H1 (cell line): ENCODE data around the gene CEP350. TPM values are rescaled to one million over a fixed set of nuclear protein-coding genes. Genes with fewer than 3 reads are reported as not detected.

ENCODE experiments used
- CTCF ChIA-PET: fragments of 300-600 bp; sonication (Branson Sonifier 250); formaldehyde crosslinking; loops from one replicate; lab custom pipeline; 2021; ENCODE audit not compliant: partially characterized antibody; lab: Charles Lee
- POLR2A ChIA-PET: fragments of 300-600 bp; sonication (Branson Sonifier 250); formaldehyde crosslinking; loops from one replicate; lab custom pipeline; 2021; ENCODE audit warnings: inconsistent platforms; ENCODE audit not compliant: partially characterized antibody; lab: Charles Lee
- DNase-seq, 2 experiments: peaks; one replicate each; pipeline versions ENCODE4 v3.0.0 to v3.0.0-alpha.2; 2010 to 2022; ENCODE audit warnings: low spot score in 2 of 2, low read depth in 1 of 2, mixed read lengths in 1 of 2
- FAIRE-seq: peaks from 2 replicates; lab custom pipeline; 2011; peaks lifted over from hg19 to GRCh38; lab: Jason Lieb, UNC
- H2AFZ ChIP-seq: 2 replicates; pipeline ENCODE4 v1.8.1; 2012; ENCODE audit warnings: low read length, inconsistent platforms
- H2AK5ac ChIP-seq: 2 replicates; pipeline ENCODE4 v1.6.1; 2013; ENCODE audit warnings: low read depth, low read length
- H2BK120ac ChIP-seq: replicated peaks from 2 replicates; pipeline ENCODE3; 2013; ENCODE audit warnings: low read depth, low read length, inconsistent platforms
- H2BK12ac ChIP-seq: 2 replicates; pipeline ENCODE4 v1.6.1; 2013; ENCODE audit warnings: low read depth, low read length
- H2BK15ac ChIP-seq: 2 replicates; pipeline ENCODE4 v1.6.1; 2013; ENCODE audit warnings: low read length
- H2BK20ac ChIP-seq: 2 replicates; pipeline ENCODE4 v1.6.1; 2013; ENCODE audit warnings: low read length
- H2BK5ac ChIP-seq: 2 replicates; pipeline ENCODE4 v1.6.1; 2013; ENCODE audit warnings: low read depth, low read length
- H3K14ac ChIP-seq: 2 replicates; pipeline ENCODE4 v1.6.1; 2013; ENCODE audit warnings: inconsistent platforms; ENCODE audit not compliant: insufficient read length
- H3K18ac ChIP-seq: 2 replicates; pipeline ENCODE4 v1.6.1; 2013; ENCODE audit warnings: low read length; ENCODE audit errors: extremely low read depth
- H3K23ac ChIP-seq: 2 replicates; pipeline ENCODE4 v1.6.1; 2013; ENCODE audit warnings: inconsistent platforms; ENCODE audit not compliant: insufficient read length
- H3K23me2 ChIP-seq: 2 replicates; pipeline ENCODE4 v1.6.1; 2013; ENCODE audit warnings: low read depth, low read length
- H3K27ac ChIP-seq: 2 replicates; pipeline ENCODE4 v1.6.1; 2011; ENCODE audit warnings: low read depth, low read length, inconsistent platforms
- H3K27me3 ChIP-seq, 4 experiments: replicated peaks in 1 of 4; 1 replicate in 1 of 4; 2 replicates in 3 of 4; pipeline versions ENCODE4 v1.6.1 to v1.8.1; 2011 to 2013; ENCODE audit warnings: low read length in 3 of 4, mild to moderate bottlenecking in 3 of 4, inconsistent platforms in 2 of 4, mixed read lengths in 2 of 4, moderate library complexity in 1 of 4; ENCODE audit not compliant: control insufficient read depth in 3 of 4, insufficient read depth in 3 of 4; ENCODE audit errors: extremely low read depth in 1 of 4
- H3K36me3 ChIP-seq, 4 experiments: 2 replicates each; pipeline versions ENCODE4 v1.6.1 to v1.8.1; 2011 to 2013; ENCODE audit warnings: mild to moderate bottlenecking in 4 of 4, low read length in 3 of 4, moderate library complexity in 2 of 4, control low read depth in 1 of 4, inconsistent platforms in 1 of 4; ENCODE audit not compliant: insufficient read depth in 4 of 4, control insufficient read depth in 2 of 4
- H3K4ac ChIP-seq: replicated peaks from 2 replicates; pipeline ENCODE3; 2013; ENCODE audit warnings: low read length, low read depth, mixed read lengths, inconsistent platforms; ENCODE audit not compliant: insufficient read length
- H3K4me1 ChIP-seq, 4 experiments: replicated peaks in 1 of 4; 1 replicate in 1 of 4; 2 replicates in 3 of 4; pipeline versions ENCODE4 v1.6.1 to v1.8.1; 2011 to 2013; ENCODE audit warnings: low read length in 3 of 4, inconsistent platforms in 2 of 4, mixed read lengths in 1 of 4; ENCODE audit not compliant: insufficient read depth in 4 of 4, control insufficient read depth in 3 of 4
- H3K4me2 ChIP-seq, 2 experiments: 2 replicates each; pipeline versions ENCODE4 v1.6.1 to v1.8.1; 2011 to 2013; ENCODE audit warnings: low read depth in 2 of 2, low read length in 2 of 2, control low read depth in 1 of 2, inconsistent platforms in 1 of 2, mild to moderate bottlenecking in 1 of 2; ENCODE audit not compliant: insufficient read depth in 1 of 2
- H3K4me3 ChIP-seq, 4 experiments: fragments of 200-600, 300-600 bp in 1 of 4; sonication (generic), shearing (Covaris generic), sonication (Bioruptor Twin) in 1 of 4; 2 replicates each; pipeline versions ENCODE4 v1.5.1 to v1.8.1; 2011 to 2016; ENCODE audit warnings: low read length in 4 of 4, low read depth in 3 of 4, control low read depth in 2 of 4, inconsistent platforms in 2 of 4, mild to moderate bottlenecking in 2 of 4, mixed read lengths in 1 of 4, moderate library complexity in 1 of 4; ENCODE audit not compliant: insufficient read depth in 2 of 4; ENCODE audit errors: extremely low read depth in 1 of 4
- H3K56ac ChIP-seq: replicated peaks from 2 replicates; pipeline ENCODE3; 2013; ENCODE audit warnings: low read depth, mild to moderate bottlenecking, mixed read lengths, low read length, inconsistent platforms; ENCODE audit not compliant: insufficient read length
- H3K79me1 ChIP-seq: 2 replicates; pipeline ENCODE4 v1.6.1; 2013; ENCODE audit warnings: low read depth, low read length, control low read depth
- H3K79me2 ChIP-seq, 2 experiments: 2 replicates each; pipeline versions ENCODE4 v1.6.1 to v1.8.1; 2012 to 2013; ENCODE audit warnings: low read length in 2 of 2, mild to moderate bottlenecking in 2 of 2, inconsistent platforms in 1 of 2; ENCODE audit not compliant: insufficient read depth in 2 of 2, control insufficient read depth in 1 of 2
- H3K9ac ChIP-seq, 4 experiments: replicated peaks in 1 of 4; 1 replicate in 1 of 4; 2 replicates in 3 of 4; pipeline versions ENCODE4 v1.6.1 to v1.8.1; 2011 to 2013; ENCODE audit warnings: low read depth in 3 of 4, low read length in 3 of 4, control low read depth in 2 of 4, mild to moderate bottlenecking in 2 of 4, moderate library complexity in 2 of 4, inconsistent platforms in 1 of 4; ENCODE audit errors: extremely low read depth in 1 of 4
- H3K9me3 ChIP-seq, 2 experiments: 2 replicates each; pipeline versions ENCODE4 v1.6.1 to v1.8.1; 2012 to 2013; ENCODE audit warnings: mild to moderate bottlenecking in 2 of 2, moderate library complexity in 2 of 2, control low read depth in 1 of 2, inconsistent platforms in 1 of 2, low read depth in 1 of 2, low read length in 1 of 2, mixed read lengths in 1 of 2; ENCODE audit not compliant: insufficient read depth in 2 of 2
- H4K20me1 ChIP-seq, 2 experiments: replicated peaks in 1 of 2; 2 replicates each; pipeline versions ENCODE3 to v1.8.1; 2011 to 2013; ENCODE audit warnings: inconsistent platforms in 2 of 2, low read length in 2 of 2, mild to moderate bottlenecking in 1 of 2; ENCODE audit not compliant: insufficient read depth in 2 of 2, control insufficient read depth in 1 of 2
- H4K5ac ChIP-seq: 2 replicates; pipeline ENCODE4 v1.6.1; 2013; ENCODE audit warnings: low read length, low read depth, mixed read lengths, inconsistent platforms; ENCODE audit not compliant: insufficient read length
- H4K8ac ChIP-seq: 2 replicates; pipeline ENCODE4 v1.8.0; 2013; ENCODE audit warnings: mild to moderate bottlenecking, moderate library complexity, low read length, inconsistent platforms; ENCODE audit not compliant: insufficient read depth; ENCODE audit errors: extremely low read depth
- H4K91ac ChIP-seq: replicated peaks from 2 replicates; pipeline ENCODE3; 2013; ENCODE audit warnings: low read length, mixed read lengths, inconsistent platforms; ENCODE audit not compliant: insufficient read length
- ASH2L ChIP-seq: fragments of 200-600, 300-600 bp; sonication (generic); IDR thresholded peaks from one replicate; pipeline ENCODE4 v1.7.1; 2017; ENCODE audit warnings: low read length
- BRCA1 ChIP-seq: IDR thresholded peaks from 2 replicates; pipeline ENCODE4 v1.6.1; 2012; ENCODE audit warnings: low read depth, low read length, improper control_type of control experiment
- CTBP2 ChIP-seq: IDR thresholded peaks from 2 replicates; pipeline ENCODE4 v1.7.0; 2011; ENCODE audit warnings: borderline replicate concordance, mild to moderate bottlenecking, moderate library complexity, mixed read lengths, low read length; ENCODE audit not compliant: insufficient read depth, insufficient read length
- EGR1 ChIP-seq: IDR thresholded peaks from 2 replicates; pipeline ENCODE4 v1.6.1; 2011; ENCODE audit warnings: low read depth, low read length, borderline replicate concordance
- EP300 ChIP-seq, 2 experiments: IDR thresholded peaks; 1 replicate in 1 of 2; 2 replicates in 1 of 2; pipeline ENCODE4 v1.6.1; 2011 to 2012; ENCODE audit warnings: low read depth in 2 of 2, low read length in 2 of 2, mild to moderate bottlenecking in 2 of 2, borderline replicate concordance in 1 of 2, inconsistent platforms in 1 of 2, moderate library complexity in 1 of 2
- JUND ChIP-seq: IDR thresholded peaks from 2 replicates; pipeline ENCODE4 v1.6.1; 2011; ENCODE audit warnings: mild to moderate bottlenecking, improper control_type of control experiment, low read length
- KDM1A ChIP-seq: fragments of 200-600, 300-600 bp; sonication (generic); IDR thresholded peaks from 2 replicates; pipeline ENCODE4 v1.7.1; 2016; ENCODE audit warnings: mild to moderate bottlenecking, low read length, borderline replicate concordance
- PHF8 ChIP-seq: fragments of 200-600 bp; sonication (generic); conservative IDR thresholded peaks from 2 replicates; pipeline ENCODE4 v1.7.1; 2012; ENCODE audit warnings: low read depth, mild to moderate bottlenecking, inconsistent platforms, low read length, moderate library complexity
- SIX5 ChIP-seq: IDR thresholded peaks from 2 replicates; pipeline ENCODE4 v1.6.1; 2011; ENCODE audit warnings: mild to moderate bottlenecking, low read depth, low read length
- polyA plus RNA-seq, 7 experiments: library from polyadenylated mRNA; depleted of rRNA in 3 of 7; stranded (reverse) in 5 of 7; unstranded in 2 of 7; fragments of >200 nt in 5 of 7; fragments of 200-250 nt in 2 of 7; gene quantifications; 1 replicate in 5 of 7; 2 replicates in 1 of 7; 4 replicates in 1 of 7; pipeline versions ENCODE4 v1.2.1 to v1.2.3, GENCODE V29; 2011 to 2013; ENCODE audit warnings: missing spikeins in 2 of 7, mixed read lengths in 2 of 7
- total RNA-seq: library from RNA; stranded (reverse); fragmentation: NEBNext Ultra II Directional; extraction: Animal tissue kit (Norgen Biotek cat#: 25700); gene quantifications from 2 replicates; pipeline ENCODE4 v1.2.1, GENCODE V29; 2021
- TF ChIP-seq, protein P1 (sequence below): IDR thresholded peaks from 2 replicates; pipeline ENCODE4 v1.6.1; 2011; ENCODE audit warnings: low read length, improper control_type of control experiment

CEP350 gene
- total and polyA plus RNA-seq, 2 of the 8 experiments (the other 6 are each of a cell fraction or from before 2014, with no cell fraction given) = 5.6 to 39.4 TPM

- H3K27ac ChIP-seq = no peak overlapping the region
- H2BK120ac ChIP-seq = no peak overlapping the region
- no peak overlapping the region for H2BK20ac ChIP-seq
- no peak overlapping the region for H3K9ac ChIP-seq
- no peaks in the 10 kb centered on the region; a peak in 2 of 7 replicates for H3K27me3 ChIP-seq
- no peak for FAIRE-seq
- no peaks in the 10 kb centered on the region for H3K23me2 ChIP-seq
- H3K56ac ChIP-seq = no peak overlapping the region
- H2BK15ac ChIP-seq = no peak overlapping the region
- H2AFZ ChIP-seq = no peak overlapping the region
- no peak overlapping the region for H2BK5ac ChIP-seq
- no peak overlapping the region for H2BK12ac ChIP-seq
- H4K20me1 ChIP-seq = no peaks in the 10 kb centered on the region
- no peak for TF ChIP-seq KDM1A
- TF ChIP-seq, protein P1, sequence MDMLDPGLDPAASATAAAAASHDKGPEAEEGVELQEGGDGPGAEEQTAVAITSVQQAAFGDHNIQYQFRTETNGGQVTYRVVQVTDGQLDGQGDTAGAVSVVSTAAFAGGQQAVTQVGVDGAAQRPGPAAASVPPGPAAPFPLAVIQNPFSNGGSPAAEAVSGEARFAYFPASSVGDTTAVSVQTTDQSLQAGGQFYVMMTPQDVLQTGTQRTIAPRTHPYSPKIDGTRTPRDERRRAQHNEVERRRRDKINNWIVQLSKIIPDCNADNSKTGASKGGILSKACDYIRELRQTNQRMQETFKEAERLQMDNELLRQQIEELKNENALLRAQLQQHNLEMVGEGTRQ = no peak
- TF ChIP-seq BRCA1 = no peak
- TF ChIP-seq EGR1 = no peak
- no peak for TF ChIP-seq JUND
- TF ChIP-seq SIX5 = no peak
- TF ChIP-seq CTBP2 = no peak
- TF ChIP-seq PHF8 = no peak
- TF ChIP-seq EP300 (IDR thresholded peaks at IDR 0.05; ENCODE audit: borderline replicate concordance in 1 of 2, low read depth in 2 of 2, low read length in 2 of 2) = no peak
- TF ChIP-seq ASH2L = no peak
- TF ChIP-seq, all 59 proteins: peak for 0
- Histone ChIP-seq H3K23ac (no peak overlapping the region), H3K4me2 (no peak overlapping the region), H3K18ac (no peak overlapping the region), H4K8ac (no peak overlapping the region), H3K14ac (no peak overlapping the region), H3K4me1 (no peaks in the 10 kb centered on the region), H4K5ac (no peak overlapping the region), H3K4ac (no peak overlapping the region), H3K4me3 (no peak overlapping the region), H3K79me1 (no peaks in the 10 kb centered on the region), H3K9me3 (no peaks in the 10 kb centered on the region), H3K36me3 (no peaks in the 10 kb centered on the region), H3K79me2 (no peaks in the 10 kb centered on the region), H4K91ac (no peak overlapping the region), H2AK5ac (no peak overlapping the region)
- POLR2A ChIA-PET = no interaction called here
- DNase-seq = no peak
- CTCF ChIA-PET = interaction anchor here (0.6 to 1.5 kb wide), 2 partner anchors 9 to 41 kb away, joined by 3 to 4 read pairs; no protein-coding TSS in a partner anchor
Measured at GRCh38 chr1:180136968-180137356, 182.4 kb downstream of the CEP350 start.
